Measurements from ENCODE around the gene KIAA0513.

- TF ChIP-seq EZH2 (IDR thresholded peaks at IDR 0.05; ENCODE audit: insufficient read depth, poor library complexity, severe bottlenecking) (no peak), EZH2phosphoT487 (IDR thresholded peaks at IDR 0.05; ENCODE audit: insufficient read depth, low read depth) (no peak)
Measured at GRCh38 chr16:85078952-85079351, 51.4 kb downstream of the KIAA0513 start.

Data from GM23248 (cell line).